ACHN (cell line): Measurements from ENCODE around the gene TNFRSF19.

Source experiments
- DNase-seq: peaks from one replicate; pipeline ENCODE4 v3.0.0-alpha.2; 2015
- in situ Hi-C: cut with HindIII; loops from 2 replicates; pipeline ENCODE4 v1.10.0; 2017; ENCODE audit warnings: low sequenced_read_pairs, low pct_ligation_motif_present, low pct_unique_long_range_greater_than_20kb

TNFRSF19 gene

GRCh38 chr13:23561261-23561660 is 9.0 kb upstream of the TNFRSF19 start:
- DNase-seq, result no peak
- in situ Hi-C loops, result no loop called here

DNA sequence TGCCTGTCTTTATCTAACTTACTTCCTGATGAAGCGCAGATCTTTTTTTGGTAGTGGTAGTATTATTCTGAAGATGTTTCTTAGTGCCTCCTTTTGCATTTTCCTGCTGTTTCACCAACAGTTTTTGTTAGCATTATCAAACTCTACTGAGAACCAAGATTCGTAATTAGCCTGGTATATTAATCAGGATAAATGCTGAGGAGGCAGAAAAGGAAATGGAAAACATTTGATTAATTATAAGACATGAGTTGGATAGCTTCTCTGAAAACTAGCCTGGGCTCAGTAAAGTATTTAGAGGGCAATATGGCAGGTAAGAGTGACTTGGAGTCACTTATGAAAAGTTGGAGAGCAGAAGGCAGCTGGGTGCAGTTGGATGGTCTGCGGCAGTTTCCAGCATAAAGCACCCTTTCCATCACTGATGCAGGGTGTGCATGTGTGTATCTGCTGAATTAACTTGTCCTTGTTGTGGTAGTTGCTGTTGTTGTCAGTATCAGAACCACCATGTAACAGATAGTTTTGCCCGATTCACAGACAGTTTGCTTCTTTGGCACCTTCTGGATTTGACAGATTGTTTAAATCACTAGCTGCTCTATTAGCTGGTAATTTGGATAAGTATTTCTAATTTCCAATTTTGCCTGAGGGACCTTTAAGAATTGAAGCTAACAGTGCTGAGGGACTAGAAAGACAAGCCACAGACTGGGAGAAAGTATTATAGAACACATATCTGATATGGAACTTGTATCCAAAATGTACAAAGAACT is 6.9 kb upstream of the TNFRSF19 start:
- in situ Hi-C loops, result no loop called here
- no peak for DNase-seq

DNA sequence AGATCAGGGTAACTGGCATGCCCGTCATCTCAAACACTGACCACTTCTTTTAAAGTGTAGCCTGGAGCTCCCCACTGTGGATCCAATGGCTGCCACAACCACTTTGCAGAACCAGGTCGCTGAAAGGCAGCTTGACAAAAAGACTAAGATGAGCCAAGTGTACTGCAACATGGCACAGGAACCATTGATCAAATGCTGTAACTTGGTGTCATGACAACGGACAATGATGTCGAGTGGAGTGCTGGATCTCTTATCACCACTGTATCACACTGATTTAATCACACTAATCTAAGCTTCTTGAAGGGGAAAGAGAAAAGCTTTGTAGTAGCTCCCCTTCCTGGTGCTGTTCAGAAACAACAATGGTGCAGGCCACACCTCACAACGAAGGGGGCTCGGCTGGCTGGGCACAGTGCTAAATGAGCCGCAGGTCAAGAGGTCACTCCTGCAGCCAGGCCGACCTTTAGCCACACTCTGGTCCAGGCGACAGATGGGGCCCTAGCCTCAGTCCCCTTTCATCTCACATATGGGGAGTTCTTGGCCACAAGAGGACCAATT is 2.2 kb upstream of the TNFRSF19 start:
- in situ Hi-C loops, result no loop called here
- no peak for DNase-seq

- in situ Hi-C loops, result no loop called here
- DNase-seq, result no peak
These were observed 706 bp downstream of the TNFRSF19 start for GRCh38 chr13:23570921-23571315.

DNA sequence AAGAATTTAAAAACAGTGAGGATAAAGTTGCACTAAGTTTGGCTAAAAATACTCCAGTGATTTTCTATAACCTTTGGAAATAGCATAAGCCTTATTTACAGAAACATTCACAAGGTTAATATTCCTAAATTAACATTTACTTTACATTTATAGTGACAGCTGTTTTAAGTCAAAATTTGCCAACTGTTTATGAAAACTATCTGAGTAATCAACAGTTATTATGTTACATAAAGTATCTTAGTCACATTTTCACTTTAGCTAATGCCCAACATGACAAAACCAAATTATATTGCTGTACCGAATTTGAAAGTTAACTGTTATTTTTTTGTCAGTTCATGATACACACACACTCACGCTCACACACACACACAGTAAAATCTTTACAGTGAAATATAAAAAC is 1.2 kb downstream of the TNFRSF19 start:
- DNase-seq, result no peak
- in situ Hi-C loops, result no loop called here

DNA sequence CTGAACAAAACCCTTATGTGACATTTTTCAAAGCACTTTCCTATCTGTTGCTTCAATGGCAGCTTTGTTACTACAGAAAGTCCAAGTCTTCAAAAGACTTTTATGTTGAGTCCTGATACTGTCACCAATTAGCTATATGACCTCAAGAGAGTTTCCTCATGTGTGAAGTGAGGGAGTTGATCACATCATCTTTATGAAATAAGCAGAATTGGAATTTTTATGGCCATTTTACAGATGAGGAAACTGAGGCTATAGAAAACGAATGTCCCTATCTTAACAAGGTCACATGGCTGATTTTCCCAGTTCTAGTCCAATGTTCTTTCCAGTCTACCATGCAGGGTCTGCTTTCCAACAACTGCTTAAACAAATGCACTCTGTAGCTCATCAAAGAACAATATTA is 2.6 kb downstream of the TNFRSF19 start:
- DNase-seq, result no peak
- in situ Hi-C loops, result no loop called here

DNA sequence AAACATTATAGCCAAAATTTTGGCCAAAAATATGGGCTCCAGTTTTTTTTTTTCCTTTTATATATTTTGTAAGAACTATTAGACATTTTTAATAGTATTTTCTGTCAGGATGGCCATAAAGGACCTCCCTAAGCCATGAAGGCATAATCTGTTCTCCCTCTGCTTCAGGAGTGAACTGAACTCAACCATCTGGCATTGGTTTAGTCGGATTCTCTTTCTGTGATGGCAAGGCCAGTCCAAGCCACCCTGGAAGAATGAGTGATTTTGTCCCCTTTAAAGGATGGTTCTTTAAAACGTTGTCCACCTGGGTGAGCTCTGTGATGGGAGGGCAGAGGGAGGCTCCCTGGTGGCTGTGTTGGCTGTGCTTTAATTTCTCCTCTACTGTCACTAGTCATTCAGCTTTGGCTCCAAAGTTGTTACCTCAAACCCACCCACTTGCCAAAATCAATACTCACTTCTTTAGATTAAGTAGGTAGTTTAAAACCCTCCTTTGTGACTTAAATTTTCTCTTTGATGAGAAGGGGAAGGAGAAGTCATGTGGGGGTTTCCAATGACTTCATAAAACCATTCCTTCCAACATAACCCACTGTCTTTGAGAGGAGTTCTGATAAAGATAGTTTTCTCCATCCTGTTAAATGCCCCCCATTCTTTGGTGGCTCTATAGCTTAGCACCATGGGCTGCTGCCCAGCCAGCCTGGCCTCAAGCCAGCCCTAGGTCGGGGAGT is 4.4 kb downstream of the TNFRSF19 start:
- no peak for DNase-seq
- in situ Hi-C loops, result no loop called here

- in situ Hi-C loops, result no loop called here
- no peak for DNase-seq
These were observed 5.4 kb downstream of the TNFRSF19 start for GRCh38 chr13:23575632-23576031.

GRCh38 chr13:23578411-23579071 is 8.3 kb downstream of the TNFRSF19 start:
- peak; percentile 76 for DNase-seq
- in situ Hi-C loops, result no loop called here

- in situ Hi-C loops, result no loop called here
- peak; percentile 83 for DNase-seq
These were observed 9.1 kb downstream of the TNFRSF19 start for GRCh38 chr13:23579072-23579895.

GRCh38 chr13:23579896-23580683 is 9.9 kb downstream of the TNFRSF19 start:
- in situ Hi-C loops, result no loop called here
- DNase-seq, result no peak

GRCh38 chr13:23580684-23581060 is 10.5 kb downstream of the TNFRSF19 start:
- in situ Hi-C loops, result no loop called here
- DNase-seq, result no peak

DNA sequence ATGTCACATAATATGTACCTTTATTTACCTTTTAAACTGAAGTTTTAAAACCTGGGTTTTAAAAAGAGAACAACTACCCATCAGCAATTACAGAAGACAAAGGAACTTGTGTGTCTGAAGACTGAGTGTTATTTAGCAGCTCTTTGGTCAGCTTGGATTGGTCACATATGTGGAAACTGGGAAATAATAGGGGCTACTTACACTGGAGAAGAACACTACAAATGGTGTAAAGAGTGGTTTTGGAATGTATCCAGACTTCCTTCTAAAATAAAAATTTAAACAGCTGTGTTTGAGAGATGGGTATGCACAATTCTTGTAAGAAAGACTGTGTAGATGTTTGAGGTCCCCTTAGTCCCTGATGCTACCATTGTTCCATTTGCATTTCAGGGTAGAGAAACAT is 13.3 kb downstream of the TNFRSF19 start:
- in situ Hi-C loops, result no loop called here
- no peak for DNase-seq

- in situ Hi-C loops, result no loop called here
- no peak for DNase-seq
These were observed 14.1 kb downstream of the TNFRSF19 start for GRCh38 chr13:23584275-23584674.

DNA sequence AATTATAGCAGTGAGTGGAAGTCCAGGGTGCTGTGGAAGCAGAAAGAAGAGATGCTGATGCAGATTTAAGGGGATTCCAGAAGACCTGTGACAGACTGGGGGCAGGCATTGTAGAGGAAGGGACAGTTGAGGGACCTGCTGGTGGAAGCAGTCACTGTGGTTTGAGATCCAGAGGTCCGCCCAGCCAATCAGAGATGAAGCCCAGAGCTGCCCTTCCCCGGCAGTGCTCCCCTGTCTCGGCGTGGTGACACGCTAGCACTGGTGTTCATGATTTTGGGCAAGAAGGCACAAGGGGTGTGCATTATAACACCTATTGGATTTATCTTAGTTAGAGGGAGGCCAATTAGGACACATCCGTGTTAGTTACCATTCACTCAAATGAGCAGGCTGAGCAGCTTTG is 16.1 kb downstream of the TNFRSF19 start:
- in situ Hi-C loops, result no loop called here
- no peak for DNase-seq

- in situ Hi-C loops, result no loop called here
- DNase-seq, result no peak
These were observed 18.5 kb downstream of the TNFRSF19 start for GRCh38 chr13:23588666-23589065.

DNA sequence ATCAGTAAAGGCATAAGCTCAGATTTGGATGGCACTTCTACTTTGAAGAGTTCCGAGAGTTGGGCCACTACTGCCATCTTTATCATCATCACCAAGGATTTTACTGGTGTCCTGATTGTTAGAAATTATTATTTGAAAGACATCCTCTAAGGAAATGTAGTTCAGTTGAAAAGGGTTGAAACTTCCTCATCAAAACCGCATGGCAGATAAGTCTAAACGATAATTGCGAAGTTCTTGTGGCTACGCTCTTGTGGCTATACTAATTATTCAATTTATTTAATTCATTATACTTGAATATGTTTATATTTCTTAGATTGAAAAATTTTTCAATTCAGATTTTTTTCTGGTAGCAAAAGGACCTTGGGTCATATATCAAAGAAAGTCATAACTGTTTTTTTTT is 22.4 kb downstream of the TNFRSF19 start:
- DNase-seq, result no peak

GRCh38 chr13:23593148-23593547 is 22.9 kb downstream of the TNFRSF19 start:
- DNase-seq, result no peak
- in situ Hi-C loops, result no loop called here

More for the DNA sequence above, 22.4 kb downstream of the TNFRSF19 start:
- in situ Hi-C loops, result no loop called here
